Neural crest cell (in vitro differentiated cells): Measurements from ENCODE around the gene CLTB. TPM values are rescaled to one million over a fixed set of nuclear protein-coding genes. Genes with fewer than 3 reads are reported as not detected.

ENCODE experiments used
- DNase-seq: peaks from one replicate; pipeline ENCODE4 v3.0.0; 2021; ENCODE audit warnings: low read depth, mixed read lengths, low spot score
- H3K27ac Mint-ChIP-seq: one replicate; pipeline ENCODE4 v1.8.0; 2021; ENCODE audit warnings: mild to moderate bottlenecking, mixed read lengths; ENCODE audit not compliant: unreplicated experiment
- H3K27me3 Mint-ChIP-seq: 2 replicates; pipeline ENCODE4 v1.8.0; 2021; ENCODE audit warnings: low read depth, mild to moderate bottlenecking, mixed read lengths
- H3K36me3 Mint-ChIP-seq: 2 replicates; pipeline ENCODE4 v1.8.0; 2021; ENCODE audit warnings: low read depth, mild to moderate bottlenecking, mixed read lengths
- H3K4me1 Mint-ChIP-seq: 2 replicates; pipeline ENCODE4 v1.8.0; 2021; ENCODE audit warnings: mixed read lengths
- H3K4me3 Mint-ChIP-seq: one replicate; pipeline ENCODE4 v1.8.0; 2021; ENCODE audit warnings: mild to moderate bottlenecking, mixed read lengths
- H3K9me3 Mint-ChIP-seq: 2 replicates; pipeline ENCODE4 v1.8.0; 2021; ENCODE audit warnings: mixed read lengths
- CTCF ChIP-seq: fragments of 200-600 bp; sonication (generic); conservative IDR thresholded peaks from 2 replicates; pipeline ENCODE4 v1.5.0; 2021; ENCODE audit warnings: antibody characterized with exemption, mild to moderate bottlenecking
- microRNA-seq: library from miRNA; unstranded; fragments of <30 nt; microRNA quantifications from one replicate; pipeline ENCODE4, GENCODE V29; 2020
- total RNA-seq: library from RNA; stranded (reverse); gene quantifications from 2 replicates; pipeline ENCODE4 v1.2.1, GENCODE V29; 2021

CLTB gene
- total RNA-seq, 1 donor from 2014 or later, result 31.6 TPM

- no peaks in the 10 kb centered on the region for H3K27me3 Mint-ChIP-seq
- DNase-seq, result no peak
- peak; percentile 35 for TF ChIP-seq CTCF
- H3K9me3 Mint-ChIP-seq, result no peaks in the 10 kb centered on the region
- H3K4me1 Mint-ChIP-seq, result peaks cover 18% of the 10 kb centered on the region
- no peak overlapping the region for H3K27ac Mint-ChIP-seq
- H3K36me3 Mint-ChIP-seq, result peaks cover 6% of the 10 kb centered on the region
- no peak overlapping the region for H3K4me3 Mint-ChIP-seq
These were observed 60.8 kb downstream of the CLTB start for GRCh38 chr5:176355400-176356178.

- TF ChIP-seq CTCF, result no peak
- Mint-ChIP-seq H3K36me3 (peaks cover 17% of the 10 kb centered on the region), H3K27me3 (no peaks in the 10 kb centered on the region), H3K4me3 (no peak overlapping the region), H3K27ac (no peak overlapping the region), H3K4me1 (peaks cover 10% of the 10 kb centered on the region), H3K9me3 (no peaks in the 10 kb centered on the region)
- no peak for DNase-seq
These were observed 62.8 kb downstream of the CLTB start for GRCh38 chr5:176353533-176353932.

GRCh38 chr5:176352116-176352878 lies 64.0 kb downstream of the CLTB start:
- TF ChIP-seq CTCF, result no peak
- no peak overlapping the region for H3K27ac Mint-ChIP-seq
- H3K27me3 Mint-ChIP-seq, result no peaks in the 10 kb centered on the region
- H3K4me3 Mint-ChIP-seq, result no peak overlapping the region
- H3K36me3 Mint-ChIP-seq, result peaks cover 21% of the 10 kb centered on the region
- DNase-seq, result no peak
- H3K4me1 Mint-ChIP-seq, result peaks cover under 1% of the 10 kb centered on the region
- H3K9me3 Mint-ChIP-seq, result no peaks in the 10 kb centered on the region

- no peak overlapping the region for H3K27ac Mint-ChIP-seq
- H3K4me1 Mint-ChIP-seq, result no peaks in the 10 kb centered on the region
- H3K4me3 Mint-ChIP-seq, result no peak overlapping the region
- peaks cover 21% of the 10 kb centered on the region for H3K36me3 Mint-ChIP-seq
- no peaks in the 10 kb centered on the region for H3K9me3 Mint-ChIP-seq
- no peak for DNase-seq
- no peaks in the 10 kb centered on the region for H3K27me3 Mint-ChIP-seq
- TF ChIP-seq CTCF, result no peak
These were observed 65.9 kb downstream of the CLTB start for GRCh38 chr5:176350416-176350815.

- Mint-ChIP-seq H3K9me3 (no peaks in the 10 kb centered on the region), H3K36me3 (peaks cover 25% of the 10 kb centered on the region), H3K4me3 (no peak overlapping the region), H3K4me1 (no peaks in the 10 kb centered on the region), H3K27me3 (no peaks in the 10 kb centered on the region), H3K27ac (no peak overlapping the region)
- DNase-seq, result no peak
- no peak for TF ChIP-seq CTCF
These were observed 73.4 kb downstream of the CLTB start for GRCh38 chr5:176342766-176343458.

Small RNAs within 50 kb of the gene (microRNA-seq; reads per million reads assigned to microRNA genes)
- 19.5 reads per million, percentile 34 among the genes with 10 or more reads in this experiment for gene MIR1271

Other genes starting within 250 kb of the CLTB start
- gene SIMC1, start 178.1 kb downstream of the CLTB start, total RNA-seq, result 43.6 and 45.3 TPM in 2 replicates
- 112 and 118 TPM in 2 replicates for gene KIAA1191, start 54.8 kb downstream of the CLTB start, total RNA-seq
- gene ARL10, start 51.1 kb downstream of the CLTB start, total RNA-seq, result 37.2 and 40.0 TPM in 2 replicates
- 40.9 and 42.4 TPM in 2 replicates for gene NOP16, start 27.9 kb downstream of the CLTB start, total RNA-seq
- gene HIGD2A, start 27.8 kb downstream of the CLTB start, total RNA-seq, result 91.2 and 92.5 TPM in 2 replicates
- gene FAF2, start 31.8 kb upstream of the CLTB start, total RNA-seq, result 49.3 and 50.3 TPM in 2 replicates
- 93.8 and 97.1 TPM in 2 replicates for gene RNF44, start 120.9 kb upstream of the CLTB start, total RNA-seq
- not detected in 2 replicates for gene CDHR2, start 132.8 kb upstream of the CLTB start, total RNA-seq
- gene GPRIN1, start 193.6 kb upstream of the CLTB start, total RNA-seq, result 35.9 and 39.0 TPM in 2 replicates
- 0.40 and 0.96 TPM in 2 replicates for gene SNCB, start 214.0 kb upstream of the CLTB start, total RNA-seq
- not detected in 2 replicates for gene EIF4E1B, start 214.1 kb upstream of the CLTB start, total RNA-seq
- gene TSPAN17, start 230.9 kb upstream of the CLTB start, total RNA-seq, result 38.8 and 40.9 TPM in 2 replicates